Umbilical cord (tissue), 2 donors: Measurements from ENCODE around the gene KLK13. TPM values are rescaled to one million over a fixed set of nuclear protein-coding genes. Genes with fewer than 3 reads are reported as not detected.

Experiments used
- DNase-seq: peaks from one replicate; pipeline ENCODE4 v3.0.0-alpha.2; 2015; ENCODE audit warnings: low spot score
- total RNA-seq: library from RNA; depleted of rRNA; stranded (reverse); fragments of >200 nt; gene quantifications from one replicate; pipeline ENCODE4 v1.2.3, GENCODE V29; 2014; ENCODE audit warnings: low replicate concordance; ENCODE audit not compliant: insufficient read depth

KLK13 gene
- total RNA-seq, 1 donor from 2014 or later = not detected

DNA sequence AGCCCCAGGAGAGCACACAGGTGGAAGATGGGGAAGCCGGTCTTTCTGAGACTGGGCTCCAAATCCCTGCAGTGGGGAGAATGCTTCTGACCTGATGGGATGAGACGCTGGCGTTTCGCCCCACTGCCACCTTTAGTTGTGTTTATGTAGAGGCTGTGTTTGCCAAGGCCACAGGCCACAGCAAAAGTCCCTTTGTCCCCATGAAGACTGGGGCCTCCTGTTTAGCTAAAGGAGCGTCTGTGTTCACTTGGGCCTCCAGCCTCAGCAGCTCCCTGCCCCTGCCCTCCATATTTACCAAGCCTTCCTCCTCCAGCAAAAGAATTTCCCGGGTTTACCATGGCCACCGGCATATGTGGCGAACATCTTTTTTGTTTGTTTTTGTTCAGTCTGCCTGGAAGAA is 28.2 kb upstream of the KLK13 start:
- no peak for DNase-seq

DNA sequence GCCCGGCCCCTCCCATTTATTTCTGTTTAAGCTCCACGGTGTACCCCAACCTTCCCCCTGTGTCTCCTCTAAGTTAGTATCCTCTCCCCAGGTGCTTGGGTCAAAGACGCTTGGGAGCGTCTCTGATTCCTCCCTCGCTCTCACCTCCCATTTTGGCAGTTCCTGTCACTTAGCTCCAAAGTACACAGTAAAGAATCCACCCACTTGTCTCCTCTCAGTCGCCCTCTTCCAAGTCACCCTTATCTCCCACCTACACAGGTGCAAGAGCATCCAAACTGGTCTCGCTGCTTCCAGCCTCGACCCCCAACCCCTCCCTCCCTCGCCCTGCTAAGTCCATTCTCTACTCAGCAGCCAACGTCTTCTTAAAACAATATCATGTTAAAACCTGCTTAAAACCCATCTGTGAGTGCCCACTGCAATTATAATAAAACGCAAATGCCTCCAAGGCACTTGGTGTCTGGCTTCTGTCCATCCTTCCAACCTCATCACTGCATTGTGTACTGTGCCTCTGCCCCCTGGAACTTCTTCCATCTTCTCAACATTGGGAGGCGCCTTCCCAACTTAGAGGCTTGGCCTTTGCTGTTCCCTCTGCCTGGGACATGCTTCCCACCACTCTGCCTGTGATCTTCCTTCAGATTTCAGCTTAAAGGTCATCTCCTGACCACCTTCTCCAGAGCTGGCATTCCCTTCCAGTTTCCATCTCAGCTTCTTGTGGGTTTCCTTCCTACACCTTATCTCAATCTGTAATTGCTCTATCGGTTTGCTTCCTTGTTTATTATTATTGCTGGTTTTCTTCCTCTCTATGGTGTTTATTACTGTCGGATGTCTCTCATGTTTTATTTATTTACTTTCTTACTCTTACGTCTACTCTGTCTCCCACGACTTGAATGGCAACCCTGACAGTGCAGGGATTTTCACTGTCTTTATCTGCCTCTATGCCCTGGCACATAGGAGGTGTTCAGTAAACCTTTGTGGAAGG is 27.3 kb upstream of the KLK13 start:
- no peak for DNase-seq

DNA sequence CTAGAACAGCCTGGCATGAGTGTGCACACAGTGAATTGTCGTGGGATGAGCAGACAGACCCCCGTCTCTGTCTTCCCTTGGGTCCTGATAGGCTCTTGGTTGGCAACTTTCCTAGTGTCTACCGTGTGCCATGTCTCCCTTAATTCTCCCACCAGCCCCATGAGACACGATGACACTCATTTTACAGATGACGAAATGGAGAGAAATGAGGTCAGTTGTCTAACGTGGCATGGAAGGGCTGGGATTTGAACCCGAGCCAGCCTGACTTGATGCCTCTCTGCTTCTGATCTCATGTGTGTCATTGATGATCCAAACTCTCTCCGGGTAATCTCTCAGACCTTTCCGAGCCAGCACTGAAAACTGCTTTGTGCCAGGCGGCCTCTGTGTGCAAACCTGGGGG is 26.2 kb upstream of the KLK13 start:
- DNase-seq = no peak

DNA sequence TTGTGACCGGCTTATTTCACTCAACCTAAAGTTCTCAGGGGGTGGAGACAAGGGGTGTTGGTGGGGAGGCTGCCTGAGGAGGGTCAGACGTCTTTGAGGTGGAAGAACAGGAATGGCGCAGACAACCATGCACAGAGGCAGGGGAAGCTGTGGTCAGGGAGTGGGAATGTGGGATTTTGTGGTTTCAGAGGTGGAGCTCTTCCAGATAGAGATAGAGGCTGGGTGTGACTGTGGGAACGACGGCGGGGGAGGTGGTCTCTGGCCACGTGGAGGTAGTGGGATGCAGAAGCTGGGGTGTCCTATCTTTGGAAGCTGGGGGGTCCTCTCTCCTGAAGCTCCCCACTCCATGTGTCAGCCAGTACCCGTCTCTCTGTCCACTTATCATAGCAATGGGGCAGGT is 25.6 kb upstream of the KLK13 start:
- DNase-seq = no peak

DNA sequence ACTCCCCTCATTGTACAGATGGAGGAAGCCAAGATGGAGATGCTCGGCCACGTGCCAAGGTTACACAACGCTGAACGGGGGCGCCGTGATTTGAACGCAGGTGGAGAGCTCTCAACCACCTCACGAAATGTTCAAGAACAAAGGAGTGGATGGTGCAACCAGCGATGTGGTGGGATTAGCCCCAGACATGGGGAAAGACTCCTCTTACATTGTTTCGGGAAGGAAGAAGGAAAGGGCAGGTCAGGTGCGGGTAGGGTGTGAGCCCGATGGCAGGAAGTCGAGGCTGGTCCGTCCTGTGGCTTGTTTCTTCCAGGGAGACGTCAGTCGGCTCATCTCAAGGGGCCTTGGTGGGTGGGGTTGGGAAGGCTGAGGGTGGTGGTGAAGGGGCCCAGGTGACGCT is 24.9 kb upstream of the KLK13 start:
- DNase-seq = no peak

DNA sequence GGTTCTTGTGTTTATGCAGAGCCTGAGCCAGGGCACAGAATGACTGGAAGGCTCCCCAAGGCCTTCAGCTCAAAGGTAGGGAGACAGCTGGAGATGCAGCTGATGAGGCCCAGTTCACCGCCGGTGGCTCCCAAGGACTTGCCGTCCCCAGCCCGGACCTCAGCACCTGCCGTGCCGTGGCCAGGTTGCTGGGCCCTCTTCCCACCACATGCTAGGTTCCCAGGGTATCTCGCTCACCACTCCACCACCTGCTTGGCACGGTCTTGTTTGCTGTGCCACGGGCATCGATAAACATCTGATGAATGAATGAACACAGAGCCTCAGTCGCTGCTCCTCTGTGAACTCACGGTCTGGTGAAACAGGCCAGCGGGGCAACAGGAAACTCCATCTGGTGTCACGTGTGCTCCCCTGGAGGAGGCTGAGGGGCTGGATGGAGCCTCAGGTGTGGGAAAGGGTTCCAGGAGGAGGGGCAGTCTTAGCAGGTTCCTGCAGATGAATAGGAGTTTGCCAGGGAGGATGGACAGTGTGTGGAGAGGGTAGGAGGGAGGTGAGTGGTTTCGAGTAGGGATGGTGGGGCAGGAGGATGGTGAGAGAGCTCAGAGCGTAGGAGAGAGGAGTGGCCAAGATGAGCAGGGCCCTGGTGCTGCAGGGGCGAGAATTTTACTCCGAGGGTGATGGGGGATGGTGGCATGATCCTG is 21.4 kb upstream of the KLK13 start:
- DNase-seq = no peak

DNA sequence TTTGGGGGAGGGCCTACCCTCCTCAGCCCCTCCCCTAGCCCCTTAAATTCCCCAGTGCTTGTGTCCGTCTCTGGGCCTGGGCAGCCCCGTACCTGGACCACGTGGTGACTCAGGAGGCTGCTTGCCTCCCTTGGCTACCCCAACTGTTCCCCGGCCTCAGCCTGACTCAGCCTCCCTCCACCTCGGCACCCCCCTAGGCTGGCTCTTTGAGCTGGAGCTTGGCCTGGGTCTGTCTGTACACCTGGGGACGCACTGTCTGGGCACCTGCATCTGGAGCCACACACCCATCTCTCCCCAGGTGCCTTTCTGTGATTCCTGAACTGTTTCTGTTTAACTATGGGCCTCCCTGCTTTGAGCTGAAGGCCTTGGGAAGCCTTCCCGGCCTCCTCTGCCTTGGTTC is 19.6 kb upstream of the KLK13 start:
- no peak for DNase-seq

DNA sequence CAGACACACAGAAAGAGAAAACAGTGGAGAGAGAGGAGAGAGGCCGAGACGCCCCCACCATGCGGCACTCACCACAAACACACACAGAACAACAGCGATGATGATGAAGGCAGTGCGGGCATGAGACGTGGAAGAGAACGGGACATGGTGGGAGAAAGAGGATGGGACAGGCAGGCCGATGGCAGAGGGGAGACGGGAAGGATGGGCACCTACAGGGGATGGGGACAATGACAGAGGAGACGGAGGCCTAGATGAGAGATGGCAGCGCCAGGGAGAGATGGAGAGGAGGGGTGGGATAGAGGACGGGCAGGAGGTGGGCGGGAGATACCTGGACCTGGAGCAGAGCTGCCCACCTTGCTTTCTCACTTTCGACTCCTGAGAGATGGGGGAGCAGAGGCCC is 18.9 kb upstream of the KLK13 start:
- DNase-seq = no peak

DNA sequence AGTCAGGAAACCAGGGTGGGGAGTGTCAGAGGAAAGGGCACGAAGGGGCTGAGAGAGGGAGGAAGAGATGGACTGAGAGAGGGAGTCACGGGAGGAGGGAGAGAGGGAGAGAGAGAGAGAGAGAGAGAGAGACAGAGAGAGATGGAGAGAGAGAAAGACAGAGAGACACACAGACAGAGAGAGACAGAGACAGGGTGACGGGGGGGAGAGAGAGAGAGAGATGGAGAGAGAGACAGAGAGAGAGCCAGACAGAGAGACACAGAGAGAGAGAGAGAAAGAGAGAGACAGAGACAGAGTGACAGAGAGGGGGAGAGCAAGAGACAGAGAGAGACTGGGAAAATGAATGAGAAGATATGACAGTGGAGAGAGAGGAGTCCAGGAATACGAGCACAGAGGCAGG is 18.3 kb upstream of the KLK13 start:
- no peak for DNase-seq

DNA sequence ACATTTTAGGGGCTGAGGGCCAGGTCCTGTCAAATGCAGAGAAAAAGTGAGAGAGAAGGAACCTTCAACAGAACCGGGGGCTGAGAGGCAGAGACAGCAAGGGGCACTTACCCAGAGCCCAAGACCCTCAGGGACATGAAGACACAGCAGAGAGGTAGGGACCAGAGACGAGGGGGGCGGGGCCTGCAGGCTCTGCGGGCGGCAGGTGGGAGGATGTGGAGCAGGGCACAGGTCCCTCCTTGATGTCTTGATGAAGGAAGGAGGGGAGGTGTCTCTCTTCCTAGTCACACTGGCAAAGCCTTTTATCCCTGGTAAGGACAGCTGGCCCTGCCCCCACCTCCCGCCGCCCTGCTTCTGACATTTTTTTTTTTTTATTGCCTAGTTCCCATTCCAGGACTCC is 17.7 kb upstream of the KLK13 start, which contains the start of gene KLK14:
Gene KLK14, minus strand, starts transcription at position 277 of the 400 bp plus-strand sequence. Its CDS starts 273 bp downstream, at position 4.
- no peak for DNase-seq

DNA sequence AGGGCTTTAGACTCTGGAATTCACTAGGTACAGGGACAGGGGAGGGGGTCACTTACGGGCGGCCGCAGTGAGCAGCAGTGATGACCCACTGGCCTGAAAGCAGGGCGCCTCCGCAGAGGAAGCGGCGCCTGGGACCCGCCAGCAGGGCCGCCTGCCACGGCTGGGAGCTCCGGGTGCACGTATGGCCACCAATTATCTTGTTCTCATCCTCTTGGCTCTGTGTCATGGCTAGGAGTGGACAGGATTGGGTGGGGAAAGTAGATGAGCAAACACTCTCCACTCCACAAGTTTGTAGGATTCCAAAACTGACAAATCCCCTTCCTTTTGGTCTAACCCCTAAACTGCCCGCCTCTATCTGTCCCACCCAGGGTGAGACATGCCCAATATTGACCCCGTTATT is 16.6 kb upstream of the KLK13 start:
- DNase-seq = no peak

DNA sequence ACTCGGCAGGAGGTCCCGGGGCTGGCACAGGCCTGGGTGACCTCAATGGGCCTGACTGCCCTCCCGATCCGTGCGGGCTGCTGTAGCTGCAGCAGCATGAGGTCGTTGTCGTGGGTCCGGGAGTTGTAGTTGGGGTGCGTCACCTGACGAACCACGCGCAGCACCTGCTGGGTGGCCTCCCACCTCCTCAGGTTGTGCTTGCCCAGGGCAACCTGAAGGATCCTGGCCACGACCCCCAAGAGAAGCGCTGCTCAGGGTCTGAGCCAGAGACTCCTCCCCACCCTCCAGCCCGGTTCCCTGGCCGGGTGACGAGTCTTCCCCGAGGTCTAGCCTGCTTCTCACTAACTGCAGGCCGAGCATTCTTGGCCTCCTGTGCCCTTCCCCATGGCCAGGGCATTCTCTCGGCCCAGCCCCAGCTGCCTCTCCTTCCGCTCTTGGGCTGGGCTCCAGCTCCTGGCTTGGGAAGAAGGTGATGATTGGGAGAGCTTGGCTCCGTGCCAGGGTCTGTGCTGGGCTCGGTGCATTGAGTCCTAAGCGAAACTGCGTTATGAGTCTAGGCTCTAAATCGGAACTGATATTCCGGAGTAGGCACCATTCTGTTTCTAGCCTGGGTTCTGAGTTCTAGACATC is 14.7 kb upstream of the KLK13 start:
- no peak for DNase-seq

DNA sequence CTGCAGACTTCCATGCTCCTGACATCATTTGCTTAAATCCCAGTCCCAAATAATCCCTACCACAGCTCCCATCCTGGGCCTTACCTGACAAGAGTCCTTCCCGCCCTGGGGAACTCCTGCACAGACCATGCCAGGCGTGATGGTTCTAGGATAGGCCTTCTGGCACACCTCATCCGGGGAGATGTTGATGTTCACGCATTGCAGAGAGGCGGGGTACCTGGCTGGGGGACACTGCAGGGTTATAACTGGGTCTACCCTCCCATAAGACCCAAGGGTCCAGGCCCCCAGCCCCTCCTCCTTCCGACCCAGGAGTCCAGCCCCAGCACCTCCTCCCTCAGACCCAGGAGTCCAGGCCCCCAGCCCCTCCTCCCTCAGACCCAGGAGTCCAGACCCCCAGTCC is 13.8 kb upstream of the KLK13 start:
- DNase-seq = no peak

DNA sequence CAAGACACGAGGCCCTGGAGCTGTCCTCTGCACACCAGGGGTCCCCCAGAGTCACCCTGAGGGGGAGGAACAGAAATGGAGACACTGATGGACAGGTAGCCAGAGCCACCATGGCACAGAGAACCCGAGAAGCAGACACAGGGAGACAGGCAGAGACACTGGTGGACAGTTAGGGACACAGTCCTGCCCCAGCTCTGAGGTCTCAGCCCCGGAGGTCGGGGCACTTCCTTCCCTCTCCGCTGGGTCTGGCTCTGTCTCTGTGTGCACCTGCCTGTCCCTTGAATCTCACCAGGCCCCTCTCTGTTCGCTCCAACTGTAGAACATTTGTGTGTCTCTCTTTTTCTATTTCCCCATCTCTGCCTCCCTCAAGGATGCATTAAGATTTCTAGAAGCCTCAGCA is 13.2 kb upstream of the KLK13 start:
- no peak for DNase-seq

DNA sequence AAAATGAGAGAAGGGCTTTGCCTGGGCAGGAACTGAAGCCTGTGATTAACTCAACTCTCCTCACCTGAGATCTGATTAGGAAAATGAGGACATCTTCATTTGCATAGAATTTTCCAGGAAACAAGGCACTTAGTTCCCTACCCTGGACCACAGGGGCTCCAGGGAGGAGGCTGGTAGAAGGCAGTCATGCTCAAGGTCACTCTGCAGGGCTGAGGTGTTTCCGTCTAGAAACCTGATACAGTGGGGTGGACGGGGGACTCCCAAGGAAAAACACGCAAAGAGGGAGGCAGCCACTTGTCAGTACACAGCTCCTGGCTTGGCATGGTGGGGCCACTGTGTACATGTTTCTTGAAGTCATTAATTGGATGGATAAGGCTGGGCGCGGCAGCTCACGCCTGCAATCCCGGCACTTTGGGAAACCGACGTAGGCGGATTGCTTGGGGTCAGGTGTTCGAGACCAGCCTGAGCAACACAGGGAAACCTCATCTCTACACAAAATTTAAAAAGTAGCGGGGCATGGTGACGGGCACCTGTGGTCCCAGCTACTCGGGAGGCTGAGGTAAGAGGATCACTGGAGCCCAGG is 11.8 kb upstream of the KLK13 start:
- no peak for DNase-seq

DNA sequence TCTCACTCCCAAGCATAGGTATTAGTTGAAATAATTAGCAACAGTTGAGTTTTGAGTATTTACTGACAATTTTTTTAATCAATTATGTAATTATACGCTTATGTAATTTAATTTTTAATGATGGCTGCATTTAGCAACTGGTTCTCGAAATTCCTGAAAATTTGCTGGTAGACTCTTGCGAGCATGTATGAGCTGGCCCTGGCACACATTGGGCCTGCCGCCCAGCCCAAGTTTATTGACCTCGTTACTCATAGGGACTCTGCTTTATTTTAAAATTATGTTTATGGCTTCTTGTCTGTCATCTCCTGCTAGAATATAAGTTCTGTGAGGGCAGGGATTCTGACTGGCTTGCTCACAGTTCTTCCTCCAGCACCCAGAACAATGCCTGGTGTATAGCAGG is 11.1 kb upstream of the KLK13 start:
- no peak for DNase-seq

DNA sequence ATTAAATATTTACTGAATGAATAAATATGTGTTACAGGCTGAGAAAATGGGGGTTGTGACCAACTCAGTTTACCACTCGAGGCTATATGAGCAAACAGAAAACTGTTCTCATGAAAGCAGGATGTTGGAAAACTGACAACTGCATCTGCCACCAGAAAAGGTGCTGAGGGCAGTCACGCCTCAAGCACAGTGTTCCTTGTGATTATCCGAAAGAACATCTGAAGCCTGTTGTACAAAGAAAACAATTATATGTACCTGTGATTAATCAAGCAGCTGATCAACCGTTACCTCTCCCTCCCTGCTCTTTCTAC is 6.2 kb upstream of the KLK13 start:
- DNase-seq = no peak

DNA sequence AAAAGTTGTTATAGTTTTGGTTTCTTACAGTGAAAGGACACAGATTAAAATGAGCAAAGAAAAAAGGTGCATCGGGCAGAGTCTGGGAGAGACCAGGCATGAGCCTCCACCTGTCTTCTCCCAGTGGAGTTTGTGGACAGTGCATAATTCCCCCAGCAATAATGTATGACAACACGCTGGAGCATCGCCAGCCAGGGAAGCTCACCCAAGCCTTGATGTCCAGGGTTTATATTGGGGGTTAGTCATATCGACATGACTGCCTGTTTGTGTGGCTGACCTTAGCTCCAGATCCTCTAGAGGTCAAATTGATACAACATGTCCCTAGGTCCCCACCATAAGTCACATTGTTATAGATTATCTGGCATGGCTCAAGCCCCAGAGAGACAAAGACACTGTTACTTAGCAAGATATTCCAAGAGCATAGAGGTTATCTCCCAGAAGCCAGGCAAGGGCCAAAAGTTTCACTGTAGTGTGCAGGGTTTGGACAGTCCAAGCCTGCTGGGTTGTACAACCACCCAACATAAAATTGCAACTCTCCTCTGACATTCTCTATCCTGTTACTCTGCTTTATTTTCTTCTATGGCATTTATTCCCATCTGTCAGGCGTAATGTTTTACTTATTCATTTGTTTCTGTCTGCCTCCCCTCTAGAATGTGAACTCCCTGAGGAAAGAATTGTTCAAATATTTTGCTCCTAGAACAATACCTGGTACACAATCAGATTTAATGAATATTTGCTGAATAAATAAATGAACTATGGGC is 5.6 kb upstream of the KLK13 start:
- DNase-seq = no peak

DNA sequence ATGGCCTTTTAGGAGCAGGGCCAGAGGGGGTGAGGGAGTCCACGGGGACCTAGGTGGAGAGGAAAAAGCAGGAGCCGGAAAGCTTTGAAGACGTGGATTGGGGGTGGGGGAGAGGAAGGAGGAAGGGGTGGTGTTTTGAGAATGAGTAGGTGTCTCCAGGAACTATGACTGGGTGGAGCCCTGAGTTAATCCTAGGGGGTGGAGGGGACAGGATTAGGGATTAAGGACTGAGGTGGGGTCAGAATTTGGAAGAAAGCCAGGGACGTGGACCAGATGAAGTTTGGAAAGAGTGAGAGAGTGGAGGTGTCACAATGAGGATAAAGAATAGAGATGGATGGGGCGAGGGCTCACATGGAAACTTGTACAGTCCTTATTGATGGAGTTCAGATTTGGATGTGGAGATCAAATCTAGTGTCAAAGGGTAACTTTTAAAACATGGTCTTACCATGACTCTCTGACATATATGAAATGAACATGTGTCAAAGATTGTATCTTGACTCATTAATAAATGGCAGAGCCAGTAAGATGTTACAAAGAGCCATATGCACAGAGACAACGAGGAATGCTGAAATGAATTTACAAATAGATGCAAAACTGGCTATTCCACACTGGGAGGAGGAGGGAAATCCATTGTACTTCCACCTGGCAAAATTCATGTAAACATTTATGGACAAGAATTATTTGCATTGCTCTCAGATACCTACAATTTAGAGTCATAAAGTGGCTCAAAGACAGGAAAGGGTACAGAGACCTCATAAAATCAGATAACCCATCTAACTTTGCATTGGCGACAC is 1.7 kb upstream of the KLK13 start:
- DNase-seq = no peak

DNA sequence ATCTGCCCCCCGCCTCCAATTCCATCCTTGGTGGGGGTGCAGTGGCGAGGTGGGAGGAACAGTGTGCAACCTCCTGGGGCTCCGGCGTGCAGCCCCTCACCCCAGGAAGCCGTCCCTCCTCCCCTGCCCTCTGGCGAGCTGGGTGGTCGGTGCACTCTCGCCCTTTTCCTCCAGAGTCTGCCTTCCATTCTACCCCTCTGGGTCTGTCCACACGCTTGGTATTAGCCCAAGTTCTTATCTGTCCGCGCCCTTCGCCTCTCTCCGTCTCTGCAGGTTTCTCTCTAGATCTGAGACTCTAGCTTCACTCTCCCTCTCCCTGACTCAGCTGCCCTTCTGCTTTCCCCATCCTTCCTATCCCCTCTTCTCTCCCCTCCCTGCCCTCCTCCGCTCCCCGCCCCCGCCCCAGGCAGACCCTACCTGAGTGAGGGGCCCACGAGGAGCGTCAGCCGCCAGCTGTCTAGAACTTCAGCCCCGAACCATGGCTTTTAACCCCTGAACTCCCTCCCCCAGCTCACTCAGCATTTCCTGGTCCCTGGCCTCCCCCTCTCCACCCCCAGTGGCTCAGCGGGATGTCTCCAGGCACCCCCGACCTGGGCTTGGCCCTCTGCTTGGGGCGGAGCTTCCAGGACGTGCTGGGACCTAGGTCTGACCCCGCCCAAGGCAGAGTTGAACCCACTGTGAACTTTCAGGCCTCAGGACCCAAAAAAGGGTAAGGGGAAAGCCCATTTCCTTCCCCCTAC is 499 bp upstream of the KLK13 start:
- no peak for DNase-seq
